ENCODE data around the gene ADSL. TPM values are rescaled to one million over a fixed set of nuclear protein-coding genes. Genes with fewer than 3 reads are reported as not detected.

ADSL gene
- total and polyA plus RNA-seq, 12 donors, result 29.3 to 101 (median 53.9) TPM

- Histone ChIP-seq H3K36me3 (peaks cover 0 to 94% (median 28%) of the 10 kb centered on the region in 9 donors), H3K4me3 (no peak overlapping the region), H3K27ac (no peak overlapping the region), H3K4me1 (peaks cover 0 to 10% (median 0%) of the 10 kb centered on the region in 9 donors), H3K9me3 (no peaks in the 10 kb centered on the region), H3K27me3 (no peaks in the 10 kb centered on the region)
- no peak for DNase-seq
- ATAC-seq, result no peak
- intact Hi-C loops (cut with DNase I), result no loop called here
- no peak for TF ChIP-seq CTCF (IDR thresholded peaks at IDR 0.05)
- WGBS, 2 donors, result 95 to 96% methylated on average over 11 of the region's 11 CpGs
These were observed 44.2 kb upstream of the ADSL start for GRCh38 chr22:40302149-40302548.

GRCh38 chr22:40305625-40306024, 40.7 kb upstream of the ADSL start:
- 95 to 97% methylated on average over 5 of the region's 5 CpGs for WGBS, 2 donors
- H3K4me1 ChIP-seq, result no peaks in the 10 kb centered on the region
- H3K27me3 ChIP-seq, result no peaks in the 10 kb centered on the region
- no peak overlapping the region for H3K27ac ChIP-seq
- H3K9me3 ChIP-seq, result no peaks in the 10 kb centered on the region
- H3K36me3 ChIP-seq, result peaks cover 0 to 100% (median 44%) of the 10 kb centered on the region in 9 donors
- ATAC-seq (no peak), DNase-seq (no peak)
- no peak for TF ChIP-seq CTCF (IDR thresholded peaks at IDR 0.05)
- no peak overlapping the region for H3K4me3 ChIP-seq
- intact Hi-C loops (cut with DNase I), result no loop called here

GRCh38 chr22:40308999-40309573, 37.2 kb upstream of the ADSL start:
- DNase-seq (no peak), ATAC-seq (no peak)
- WGBS, 2 donors, result 90 to 91% methylated on average over 6 of the region's 6 CpGs
- H3K9me3 ChIP-seq, result no peaks in the 10 kb centered on the region
- peaks cover 0 to 19% (median 0%) of the 10 kb centered on the region in 9 donors for H3K4me1 ChIP-seq
- H3K27me3 ChIP-seq, result no peaks in the 10 kb centered on the region
- peaks cover 0 to 100% (median 55%) of the 10 kb centered on the region in 9 donors for H3K36me3 ChIP-seq
- no peak for TF ChIP-seq CTCF (IDR thresholded peaks at IDR 0.05)
- no peak overlapping the region for H3K4me3 ChIP-seq
- intact Hi-C loops (cut with DNase I), result no loop called here
- H3K27ac ChIP-seq, result no peak overlapping the region

- Histone ChIP-seq H3K4me3 (no peak overlapping the region), H3K9me3 (no peaks in the 10 kb centered on the region), H3K27ac (no peak overlapping the region), H3K4me1 (peaks cover 0 to 19% (median 0%) of the 10 kb centered on the region in 9 donors), H3K36me3 (peaks cover 0 to 100% (median 60%) of the 10 kb centered on the region in 9 donors), H3K27me3 (no peaks in the 10 kb centered on the region)
- DNase-seq (no peak), ATAC-seq (no peak)
- intact Hi-C loops (cut with DNase I), result no loop called here
- no peak for TF ChIP-seq CTCF (IDR thresholded peaks at IDR 0.05)
These were observed 36.7 kb upstream of the ADSL start for GRCh38 chr22:40309631-40310030.

Measured in heart right ventricle (tissue), 16 donors.